SK-N-SH treated with all-trans-retinoic acid at 6 μM for 48 hours (cell line): Measurements from ENCODE around the gene PRPF40B.

Experiments used
- ATAC-seq: fragments of 200-7000 bp; cut with Tn5 transposase; 3 replicates; pipeline ENCODE4 v1.9.1; 2020; ENCODE audit warnings: mild to moderate bottlenecking, moderate library complexity
- ARNTL ChIP-seq: fragments of 450-650 bp; formaldehyde crosslinking; IDR thresholded peaks from 2 replicates; pipeline ENCODE4 v1.5.0; 2020; ENCODE audit warnings: low read depth, mild to moderate bottlenecking, moderate library complexity, borderline replicate concordance
- BACH2 ChIP-seq: fragments of 250-450 bp; sonication (Bioruptor Pico); IDR thresholded peaks from 2 replicates; pipeline ENCODE4 v1.9.0; 2021; ENCODE audit warnings: mild to moderate bottlenecking, borderline replicate concordance
- ESRRG ChIP-seq: fragments of 250-450 bp; sonication (Bioruptor Pico); IDR thresholded peaks from 2 replicates; pipeline ENCODE4 v1.6.1; 2021; ENCODE audit warnings: mild to moderate bottlenecking
- GLIS3 ChIP-seq: fragments of 250-450 bp; sonication (Bioruptor Pico); IDR thresholded peaks from 2 replicates; pipeline ENCODE4 v1.5.0; 2020; ENCODE audit warnings: mild to moderate bottlenecking, moderate library complexity
- ISL1 ChIP-seq: fragments of 250-450 bp; sonication (Bioruptor Pico); IDR thresholded peaks from 2 replicates; pipeline ENCODE4 v2.1.2; 2022; ENCODE audit warnings: mild to moderate bottlenecking, moderate library complexity
- OSR1 ChIP-seq: fragments of 250-450 bp; sonication (Bioruptor Pico); IDR thresholded peaks from 2 replicates; pipeline ENCODE4 v1.8.0; 2022; ENCODE audit warnings: moderate library complexity, mild to moderate bottlenecking, inconsistent platforms
- PATZ1 ChIP-seq: fragments of 250-450 bp; sonication (Bioruptor Pico); IDR thresholded peaks from 2 replicates; pipeline ENCODE4 v1.8.0; 2020; ENCODE audit warnings: mild to moderate bottlenecking, moderate library complexity, borderline replicate concordance
- PPARA ChIP-seq: fragments of 250-450 bp; sonication (Bioruptor Pico); IDR thresholded peaks from 2 replicates; pipeline ENCODE4 v1.5.0; 2020; ENCODE audit warnings: mild to moderate bottlenecking, borderline replicate concordance
- RARB ChIP-seq: fragments of 250-450 bp; sonication (Bioruptor Pico); IDR thresholded peaks from 2 replicates; pipeline ENCODE4 v1.8.0; 2021; ENCODE audit warnings: mild to moderate bottlenecking, moderate library complexity
- SNAI2 ChIP-seq: fragments of 250-450 bp; sonication (Bioruptor Pico); IDR thresholded peaks from 2 replicates; pipeline ENCODE4 v1.5.0; 2020; ENCODE audit warnings: mild to moderate bottlenecking, moderate library complexity
- TCF4 ChIP-seq: fragments of 250-450 bp; sonication (Bioruptor Pico); IDR thresholded peaks from 2 replicates; pipeline ENCODE4 v1.8.0; 2021; ENCODE audit warnings: mild to moderate bottlenecking, moderate library complexity, borderline replicate concordance
- ZC3H10 ChIP-seq: fragments of 250-450 bp; sonication (Bioruptor Pico); IDR thresholded peaks from 2 replicates; pipeline ENCODE4 v1.5.1; 2021; ENCODE audit warnings: mild to moderate bottlenecking, moderate library complexity
- ZFP3 ChIP-seq: fragments of 250-450 bp; sonication (Bioruptor Pico); IDR thresholded peaks from 2 replicates; pipeline ENCODE4 v1.5.0; 2020; ENCODE audit warnings: mild to moderate bottlenecking, moderate library complexity
- ZFP30 ChIP-seq: fragments of 450-650 bp; formaldehyde crosslinking; IDR thresholded peaks from 2 replicates; pipeline ENCODE4 v1.5.0; 2022; ENCODE audit warnings: mild to moderate bottlenecking, moderate library complexity
- ZNF565 ChIP-seq: fragments of 450-650 bp; formaldehyde crosslinking; conservative IDR thresholded peaks from 2 replicates; pipeline ENCODE4 v1.5.0; 2020; ENCODE audit warnings: low read depth, mild to moderate bottlenecking, moderate library complexity
- ZNF70 ChIP-seq: fragments of 450-650 bp; formaldehyde crosslinking; IDR thresholded peaks from 2 replicates; pipeline ENCODE4 v1.5.0; 2020; ENCODE audit warnings: mild to moderate bottlenecking, moderate library complexity
- TF ChIP-seq, protein P1 (sequence below): fragments of 250-450 bp; sonication (Bioruptor Pico); IDR thresholded peaks from 2 replicates; pipeline ENCODE4 v1.5.1; 2020; ENCODE audit warnings: low read depth, mild to moderate bottlenecking, moderate library complexity
- TF ChIP-seq, protein P2 (sequence below): fragments of 250-450 bp; sonication (Bioruptor Pico); IDR thresholded peaks from 2 replicates; pipeline ENCODE4 v1.5.1; 2021; ENCODE audit warnings: mild to moderate bottlenecking, moderate library complexity
- TF ChIP-seq, protein P3 (sequence below): fragments of 250-450 bp; sonication (Bioruptor Pico); IDR thresholded peaks from 2 replicates; pipeline ENCODE4 v1.5.0; 2020; ENCODE audit warnings: mild to moderate bottlenecking, moderate library complexity

PRPF40B gene

GRCh38 chr12:49689237-49689636 lies 65.9 kb downstream of the PRPF40B start (continued):
- TF ChIP-seq, protein P1, sequence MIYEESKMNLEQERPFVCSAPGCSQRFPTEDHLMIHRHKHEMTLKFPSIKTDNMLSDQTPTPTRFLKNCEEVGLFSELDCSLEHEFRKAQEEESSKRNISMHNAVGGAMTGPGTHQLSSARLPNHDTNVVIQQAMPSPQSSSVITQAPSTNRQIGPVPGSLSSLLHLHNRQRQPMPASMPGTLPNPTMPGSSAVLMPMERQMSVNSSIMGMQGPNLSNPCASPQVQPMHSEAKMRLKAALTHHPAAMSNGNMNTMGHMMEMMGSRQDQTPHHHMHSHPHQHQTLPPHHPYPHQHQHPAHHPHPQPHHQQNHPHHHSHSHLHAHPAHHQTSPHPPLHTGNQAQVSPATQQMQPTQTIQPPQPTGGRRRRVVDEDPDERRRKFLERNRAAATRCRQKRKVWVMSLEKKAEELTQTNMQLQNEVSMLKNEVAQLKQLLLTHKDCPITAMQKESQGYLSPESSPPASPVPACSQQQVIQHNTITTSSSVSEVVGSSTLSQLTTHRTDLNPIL (CRISPR knock-in tag) = no peak

GRCh38 chr12:49689785-49690184 lies 66.4 kb downstream of the PRPF40B start:
- ATAC-seq = no peak
- TF ChIP-seq SNAI2 (CRISPR knock-in tag) (no peak), TCF4 (CRISPR knock-in tag) (no peak), OSR1 (CRISPR knock-in tag) (no peak), ZC3H10 (CRISPR knock-in tag) (no peak), ZNF565 (CRISPR knock-in tag) (no peak), BACH2 (CRISPR knock-in tag) (no peak), RARB (no peak), ZNF70 (CRISPR knock-in tag) (no peak), PATZ1 (CRISPR knock-in tag) (no peak), ZFP3 (no peak), ARNTL (CRISPR knock-in tag) (no peak), ESRRG (no peak)
- TF ChIP-seq, protein P2, sequence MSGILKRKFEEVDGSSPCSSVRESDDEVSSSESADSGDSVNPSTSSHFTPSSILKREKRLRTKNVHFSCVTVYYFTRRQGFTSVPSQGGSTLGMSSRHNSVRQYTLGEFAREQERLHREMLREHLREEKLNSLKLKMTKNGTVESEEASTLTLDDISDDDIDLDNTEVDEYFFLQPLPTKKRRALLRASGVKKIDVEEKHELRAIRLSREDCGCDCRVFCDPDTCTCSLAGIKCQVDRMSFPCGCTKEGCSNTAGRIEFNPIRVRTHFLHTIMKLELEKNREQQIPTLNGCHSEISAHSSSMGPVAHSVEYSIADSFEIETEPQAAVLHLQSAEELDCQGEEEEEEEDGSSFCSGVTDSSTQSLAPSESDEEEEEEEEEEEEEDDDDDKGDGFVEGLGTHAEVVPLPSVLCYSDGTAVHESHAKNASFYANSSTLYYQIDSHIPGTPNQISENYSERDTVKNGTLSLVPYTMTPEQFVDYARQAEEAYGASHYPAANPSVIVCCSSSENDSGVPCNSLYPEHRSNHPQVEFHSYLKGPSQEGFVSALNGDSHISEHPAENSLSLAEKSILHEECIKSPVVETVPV (CRISPR knock-in tag) = no peak
- TF ChIP-seq, protein P3, sequence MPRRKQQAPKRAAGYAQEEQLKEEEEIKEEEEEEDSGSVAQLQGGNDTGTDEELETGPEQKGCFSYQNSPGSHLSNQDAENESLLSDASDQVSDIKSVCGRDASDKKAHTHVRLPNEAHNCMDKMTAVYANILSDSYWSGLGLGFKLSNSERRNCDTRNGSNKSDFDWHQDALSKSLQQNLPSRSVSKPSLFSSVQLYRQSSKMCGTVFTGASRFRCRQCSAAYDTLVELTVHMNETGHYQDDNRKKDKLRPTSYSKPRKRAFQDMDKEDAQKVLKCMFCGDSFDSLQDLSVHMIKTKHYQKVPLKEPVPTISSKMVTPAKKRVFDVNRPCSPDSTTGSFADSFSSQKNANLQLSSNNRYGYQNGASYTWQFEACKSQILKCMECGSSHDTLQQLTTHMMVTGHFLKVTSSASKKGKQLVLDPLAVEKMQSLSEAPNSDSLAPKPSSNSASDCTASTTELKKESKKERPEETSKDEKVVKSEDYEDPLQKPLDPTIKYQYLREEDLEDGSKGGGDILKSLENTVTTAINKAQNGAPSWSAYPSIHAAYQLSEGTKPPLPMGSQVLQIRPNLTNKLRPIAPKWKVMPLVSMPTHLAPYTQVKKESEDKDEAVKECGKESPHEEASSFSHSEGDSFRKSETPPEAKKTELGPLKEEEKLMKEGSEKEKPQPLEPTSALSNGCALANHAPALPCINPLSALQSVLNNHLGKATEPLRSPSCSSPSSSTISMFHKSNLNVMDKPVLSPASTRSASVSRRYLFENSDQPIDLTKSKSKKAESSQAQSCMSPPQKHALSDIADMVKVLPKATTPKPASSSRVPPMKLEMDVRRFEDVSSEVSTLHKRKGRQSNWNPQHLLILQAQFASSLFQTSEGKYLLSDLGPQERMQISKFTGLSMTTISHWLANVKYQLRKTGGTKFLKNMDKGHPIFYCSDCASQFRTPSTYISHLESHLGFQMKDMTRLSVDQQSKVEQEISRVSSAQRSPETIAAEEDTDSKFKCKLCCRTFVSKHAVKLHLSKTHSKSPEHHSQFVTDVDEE = no peak
- TF ChIP-seq, protein P1 (CRISPR knock-in tag) = no peak

DNA sequence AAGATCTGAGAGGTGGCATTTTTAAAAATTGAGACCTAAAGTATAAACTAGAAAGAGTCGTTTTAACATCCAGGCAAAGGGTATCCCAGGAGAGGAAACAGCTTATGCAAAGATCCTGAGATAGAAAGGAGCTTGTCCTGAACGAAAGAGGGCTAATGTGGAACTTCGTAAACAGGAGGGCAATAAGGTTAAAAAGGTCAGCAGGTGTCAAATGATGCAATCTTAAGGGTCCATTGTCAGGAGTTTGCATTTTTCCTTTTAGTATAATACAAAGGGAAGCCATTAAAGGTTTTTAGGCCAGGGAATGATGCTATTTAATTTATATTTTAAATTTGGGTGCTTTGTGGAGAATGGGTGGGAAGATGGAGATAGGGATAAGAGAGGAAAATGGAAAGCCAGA lies 69.5 kb downstream of the PRPF40B start:
- no peak for ATAC-seq
- no peak for TF ChIP-seq BACH2 (CRISPR knock-in tag)
- TF ChIP-seq ARNTL (CRISPR knock-in tag) = no peak
- TF ChIP-seq, protein P2 (CRISPR knock-in tag) = no peak
- no peak for TF ChIP-seq GLIS3 (CRISPR knock-in tag)
- no peak for TF ChIP-seq PPARA
- no peak for TF ChIP-seq OSR1 (CRISPR knock-in tag)
- TF ChIP-seq TCF4 (CRISPR knock-in tag) = no peak
- no peak for TF ChIP-seq SNAI2 (CRISPR knock-in tag)
- no peak for TF ChIP-seq ESRRG
- TF ChIP-seq, all 23 proteins: peak for 0

DNA sequence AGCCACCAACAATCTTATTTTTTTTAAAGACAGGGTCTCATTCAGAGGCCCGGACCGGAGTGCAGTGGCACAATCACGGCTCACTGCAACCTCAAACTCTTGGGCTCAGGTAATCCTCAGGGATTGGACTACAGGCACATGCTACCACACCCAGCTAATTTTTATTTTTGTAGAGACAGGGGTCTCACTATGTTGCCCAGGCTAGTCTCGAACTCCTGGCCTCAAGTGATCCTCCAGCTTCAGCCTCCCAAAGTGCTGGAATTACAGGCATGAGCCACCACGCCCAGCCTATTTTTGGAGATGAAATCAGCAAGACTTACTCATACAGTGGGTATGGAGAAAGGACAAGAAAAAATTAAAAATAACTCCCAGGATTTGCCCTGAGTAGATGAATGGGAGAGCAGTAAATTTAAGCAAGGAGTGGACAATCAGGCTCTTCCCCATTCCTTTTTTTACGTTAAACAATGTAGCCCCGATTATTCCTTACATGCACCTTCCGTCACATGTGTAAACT lies 70.6 kb downstream of the PRPF40B start:
- no peak for ATAC-seq
- TF ChIP-seq ISL1 (CRISPR knock-in tag) = no peak
- TF ChIP-seq ZFP30 (CRISPR knock-in tag) = no peak
- TF ChIP-seq SNAI2 (CRISPR knock-in tag) = no peak
- no peak for TF ChIP-seq OSR1 (CRISPR knock-in tag)
- TF ChIP-seq, protein P1 (CRISPR knock-in tag) = no peak
